Left lung (tissue), 10 donors: ENCODE measurements around the gene TSC22D1. TPM values are rescaled to one million over a fixed set of nuclear protein-coding genes. Genes with fewer than 3 reads are reported as not detected.
A peak's percentile ranks its signal among the peaks of the same experiment; 100 is the strongest.

ENCODE experiments used
- ATAC-seq: fragments of 200-7000 bp; cut with Tn5 transposase; one replicate; pipeline ENCODE4 v1.9.1; 2020; ENCODE audit warnings: moderate library complexity
- DNase-seq, 4 donors: peaks; one replicate each; pipeline ENCODE4 v3.0.0-alpha.2; 2013 to 2020
- H3K27ac ChIP-seq, 2 donors: fragments of 200-600 bp; sonication (generic) in 1 of 2; one replicate each; pipeline versions ENCODE4 v1.5.0 to v1.8.0; 2020 to 2021
- H3K27me3 ChIP-seq, 2 donors: fragments of 200-600 bp; sonication (generic) in 1 of 2; one replicate each; pipeline versions ENCODE4 v1.5.0 to v1.8.0; 2020 to 2021
- H3K36me3 ChIP-seq, 2 donors: fragments of 200-600 bp; sonication (generic) in 1 of 2; one replicate each; pipeline versions ENCODE4 v1.5.0 to v1.8.0; 2020 to 2021
- H3K4me1 ChIP-seq, 2 donors: fragments of 200-600 bp; one replicate each; pipeline ENCODE4 v1.8.0; 2021
- H3K4me3 ChIP-seq, 2 donors: fragments of 200-600 bp; sonication (generic) in 1 of 2; one replicate each; pipeline versions ENCODE4 v1.5.0 to v1.8.0; 2020 to 2021; ENCODE audit warnings: mild to moderate bottlenecking in 1 of 2
- H3K9me3 ChIP-seq, 2 donors: fragments of 200-600 bp; sonication (generic) in 1 of 2; one replicate each; pipeline versions ENCODE4 v1.5.0 to v1.8.0; 2020 to 2021
- CTCF ChIP-seq, 2 donors: fragments of 200-600 bp; sonication (generic) in 1 of 2; IDR thresholded peaks; one replicate each; pipeline versions ENCODE4 v1.5.0 to v1.8.0; 2021; ENCODE audit warnings: antibody characterized with exemption in 2 of 2
- intact Hi-C, 2 donors: fragments of 100-400 bp; cut with DNase I; formaldehyde crosslinking; loops; one replicate each; pipeline versions ENCODE4 v1.11.2 to v1.14.2; 2022
- polyA plus RNA-seq, 6 donors: library from polyadenylated mRNA; unstranded; fragments of 120-200 nt; gene quantifications; one replicate each; pipeline ENCODE4 v1.2.1, GENCODE V29; 2013; ENCODE audit not compliant: insufficient read length in 6 of 6
- total RNA-seq, 2 donors: library from RNA; stranded (reverse); fragmentation: NEBNext Ultra II Directional; extraction: Animal tissue kit (Norgen Biotek cat#: 25700); gene quantifications; one replicate each; pipeline ENCODE4 v1.2.1, GENCODE V29; 2021
- donor health status: DM: no; HTN: yes; CAD: no.
- donor health status: DM: no; HTN: no; CAD: no.

Gene TSC22D1
- total and polyA plus RNA-seq, 8 donors = 95.4 to 192 (median 182) TPM

GRCh38 chr13:44508562-44509077 lies 67.5 kb downstream of the TSC22D1 start:
- Histone ChIP-seq H3K27ac (no peak overlapping the region), H3K4me3 (no peak overlapping the region), H3K9me3 (no peaks in the 10 kb centered on the region), H3K27me3 (no peaks in the 10 kb centered on the region), H3K4me1 (no peaks in the 10 kb centered on the region), H3K36me3 (no peaks in the 10 kb centered on the region)
- intact Hi-C loops = no loop called here
- TF ChIP-seq CTCF (IDR thresholded peaks at IDR 0.05) = no peak
- no peak for DNase-seq
- no peak for ATAC-seq

DNA sequence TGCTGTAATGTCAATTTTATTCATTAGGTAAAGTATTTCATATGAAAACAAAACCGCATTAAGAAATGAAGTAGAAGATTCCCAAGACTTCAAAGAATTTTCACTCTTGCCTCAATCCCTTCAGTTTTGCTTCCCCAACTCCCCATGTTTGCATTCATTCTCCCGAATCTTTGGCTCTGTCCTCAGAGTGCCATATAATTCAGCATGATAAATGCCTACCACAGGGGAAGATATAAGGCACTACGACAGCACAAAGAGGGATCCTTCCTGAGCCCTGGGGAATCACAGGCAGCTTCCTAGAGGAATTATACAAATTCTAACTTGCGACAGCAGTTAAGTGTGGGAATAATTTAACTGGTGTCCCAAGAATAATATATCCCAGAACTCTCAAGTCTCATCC lies 68.5 kb downstream of the TSC22D1 start:
- Histone ChIP-seq H3K27ac (no peak overlapping the region), H3K4me1 (no peaks in the 10 kb centered on the region), H3K36me3 (no peaks in the 10 kb centered on the region), H3K9me3 (no peaks in the 10 kb centered on the region), H3K27me3 (no peaks in the 10 kb centered on the region), H3K4me3 (no peak overlapping the region)
- no peak for DNase-seq
- intact Hi-C loops = no loop called here
- ATAC-seq = no peak
- no peak for TF ChIP-seq CTCF (IDR thresholded peaks at IDR 0.05)

GRCh38 chr13:44506719-44507118 lies 69.4 kb downstream of the TSC22D1 start:
- no peak overlapping the region for H3K4me3 ChIP-seq
- H3K9me3 ChIP-seq = no peaks in the 10 kb centered on the region
- H3K4me1 ChIP-seq = no peaks in the 10 kb centered on the region
- DNase-seq (no peak), ATAC-seq (no peak)
- TF ChIP-seq CTCF (IDR thresholded peaks at IDR 0.05) = no peak
- no peaks in the 10 kb centered on the region for H3K36me3 ChIP-seq
- H3K27ac ChIP-seq = no peak overlapping the region
- no peaks in the 10 kb centered on the region for H3K27me3 ChIP-seq
- intact Hi-C loops = no loop called here

- H3K27me3 ChIP-seq = no peaks in the 10 kb centered on the region
- ATAC-seq (no peak), DNase-seq (no peak)
- no peaks in the 10 kb centered on the region for H3K4me1 ChIP-seq
- TF ChIP-seq CTCF (IDR thresholded peaks at IDR 0.05) = no peak
- no peak overlapping the region for H3K4me3 ChIP-seq
- H3K36me3 ChIP-seq = no peaks in the 10 kb centered on the region
- no peak overlapping the region for H3K27ac ChIP-seq
- intact Hi-C loops = no loop called here
- H3K9me3 ChIP-seq = no peaks in the 10 kb centered on the region
Observed at GRCh38 chr13:44506251-44506650, 69.9 kb downstream of the TSC22D1 start.

DNA sequence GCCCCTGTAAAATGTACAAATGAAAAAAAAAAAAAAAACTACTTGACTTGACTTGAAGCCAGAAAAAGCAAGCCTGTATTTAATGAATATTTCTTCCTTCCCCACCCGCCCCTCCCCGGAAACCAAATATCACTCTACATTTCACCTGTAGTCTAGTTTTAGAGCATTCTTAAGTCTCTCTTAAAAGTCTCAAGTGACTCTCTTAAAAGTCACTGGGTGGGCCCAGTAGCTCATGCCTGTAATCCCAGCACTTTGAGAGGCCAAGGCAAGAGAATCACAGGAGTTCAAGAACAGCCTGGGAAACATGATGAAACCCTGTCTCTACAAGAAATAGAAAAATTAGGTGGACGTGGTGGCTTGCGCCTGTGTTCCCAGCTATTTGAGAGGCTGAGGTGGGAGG lies 72.0 kb downstream of the TSC22D1 start:
- DNase-seq = peak in 1 of 4 donors; percentile 64
- H3K27me3 ChIP-seq = no peaks in the 10 kb centered on the region
- intact Hi-C loops = no loop called here
- H3K9me3 ChIP-seq = no peaks in the 10 kb centered on the region
- no peak for TF ChIP-seq CTCF (IDR thresholded peaks at IDR 0.05)
- no peaks in the 10 kb centered on the region for H3K4me1 ChIP-seq
- no peaks in the 10 kb centered on the region for H3K36me3 ChIP-seq
- peak; percentile 91 for ATAC-seq
- no peak overlapping the region for H3K27ac ChIP-seq
- H3K4me3 ChIP-seq = no peak overlapping the region
